Progenitor cell of endocrine pancreas (in vitro differentiated cells): ENCODE measurements around the gene GRAMD1B. TPM values are rescaled to one million over a fixed set of nuclear protein-coding genes. Genes with fewer than 3 reads are reported as not detected.

Source experiments
- DNase-seq: peaks from one replicate; pipeline ENCODE4 v3.0.0; 2021; ENCODE audit warnings: low spot score; ENCODE audit not compliant: unreplicated experiment
- H3K27ac Mint-ChIP-seq: 2 replicates; pipeline ENCODE4 v1.8.0; 2021; ENCODE audit warnings: mild to moderate bottlenecking, moderate library complexity, mixed read lengths
- H3K27me3 Mint-ChIP-seq: 2 replicates; pipeline ENCODE4 v1.8.0; 2021; ENCODE audit warnings: mixed read lengths
- H3K36me3 Mint-ChIP-seq: 2 replicates; pipeline ENCODE4 v1.8.0; 2022; ENCODE audit warnings: mixed read lengths; ENCODE audit not compliant: insufficient read depth
- H3K4me1 Mint-ChIP-seq: 2 replicates; pipeline ENCODE4 v1.8.0; 2021; ENCODE audit warnings: low read depth, mixed read lengths
- H3K4me3 Mint-ChIP-seq: 2 replicates; pipeline ENCODE4 v1.8.0; 2021; ENCODE audit warnings: low read depth, mild to moderate bottlenecking, moderate library complexity, mixed read lengths
- H3K9me3 Mint-ChIP-seq: 2 replicates; pipeline ENCODE4 v1.8.0; 2021; ENCODE audit warnings: low read depth, mixed read lengths
- CTCF ChIP-seq: fragments of 200-600 bp; sonication (generic); IDR thresholded peaks from one replicate; pipeline ENCODE4 v1.5.0; 2021; ENCODE audit warnings: antibody characterized with exemption, mild to moderate bottlenecking; ENCODE audit not compliant: unreplicated experiment
- total RNA-seq: library from RNA; stranded (reverse); gene quantifications from 2 replicates; pipeline ENCODE4 v1.2.1, GENCODE V29; 2021

The GRAMD1B gene
- total RNA-seq, 1 donor from 2014 or later = 4.5 TPM

DNA sequence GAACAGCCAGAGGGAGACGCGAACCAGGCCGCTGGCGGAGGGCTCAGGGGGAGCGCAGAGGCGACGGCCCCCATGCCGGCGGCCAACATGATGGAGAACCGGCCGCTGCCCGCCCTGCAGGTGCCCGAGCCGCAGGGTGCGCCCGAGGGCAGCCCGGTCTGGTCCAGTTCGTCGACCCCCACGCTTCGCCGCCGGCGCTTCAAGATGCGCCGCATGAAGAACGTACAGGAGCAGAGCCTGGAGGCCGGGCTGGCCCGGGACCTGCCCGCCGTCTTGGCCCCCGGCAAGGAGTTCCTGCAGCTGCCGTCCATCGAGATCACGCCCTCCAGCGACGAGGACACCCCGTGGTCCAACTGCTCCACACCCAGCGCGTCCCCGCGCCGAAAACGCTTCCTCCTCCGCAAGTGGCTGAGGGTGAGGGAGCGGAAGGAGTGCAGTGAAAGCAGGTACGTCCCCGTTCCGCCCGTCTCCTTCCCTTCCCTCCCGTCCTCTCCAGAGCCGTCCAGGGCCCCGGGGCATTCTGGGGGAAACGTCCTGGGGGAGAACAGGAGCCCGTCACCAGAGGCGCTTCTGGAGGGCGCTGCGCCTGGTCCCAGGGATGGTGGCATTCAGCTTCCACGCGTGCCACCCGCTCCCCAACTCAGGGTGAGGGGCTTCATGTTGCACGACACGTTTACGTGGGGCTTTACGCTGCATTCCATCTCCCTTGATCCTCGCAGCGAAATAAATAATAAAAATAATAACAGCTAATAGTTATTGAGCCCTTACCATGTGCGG, 840 bp downstream of the GRAMD1B start:
- no peak overlapping the region for H3K27ac Mint-ChIP-seq
- DNase-seq = peak; percentile 19

GRCh38 chr11:123431619-123432018, 1.6 kb downstream of the GRAMD1B start:
- H3K4me1 Mint-ChIP-seq = peaks cover 14% of the 10 kb centered on the region

More for the DNA sequence above, 840 bp downstream of the GRAMD1B start:
- H3K4me3 Mint-ChIP-seq = peak overlapping the region; percentile 79
- peaks cover 23% of the 10 kb centered on the region for H3K27me3 Mint-ChIP-seq
- H3K36me3 Mint-ChIP-seq = peaks cover 1% of the 10 kb centered on the region
- H3K9me3 Mint-ChIP-seq = no peaks in the 10 kb centered on the region
- TF ChIP-seq CTCF = no peak
- peaks cover 18% of the 10 kb centered on the region for H3K4me1 Mint-ChIP-seq

DNA sequence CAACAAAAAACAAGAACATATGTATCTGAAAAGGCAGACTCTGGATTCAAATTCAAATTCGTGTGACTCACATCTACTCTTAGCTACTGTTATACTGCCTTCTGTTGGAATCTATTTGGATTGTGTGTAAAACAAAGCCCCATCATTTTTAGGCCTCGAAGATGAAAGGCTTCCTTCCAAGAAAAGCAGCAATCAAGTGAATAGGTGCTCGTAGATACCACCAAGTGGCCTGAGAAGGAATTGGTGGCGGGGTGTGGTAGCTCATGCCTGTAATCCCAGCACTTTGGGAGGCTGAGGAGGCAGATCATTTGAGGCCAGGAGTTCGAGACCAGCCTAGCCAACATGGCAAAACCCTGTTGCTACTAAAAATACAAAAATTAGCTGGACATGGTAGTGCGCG, 4.2 kb downstream of the GRAMD1B start:
- H3K4me1 Mint-ChIP-seq = peaks cover 5% of the 10 kb centered on the region
- TF ChIP-seq CTCF = no peak
- no peak overlapping the region for H3K4me3 Mint-ChIP-seq
- no peak for DNase-seq
- H3K36me3 Mint-ChIP-seq = peaks cover 1% of the 10 kb centered on the region
- peaks cover 33% of the 10 kb centered on the region for H3K27me3 Mint-ChIP-seq
- H3K9me3 Mint-ChIP-seq = no peaks in the 10 kb centered on the region
- H3K27ac Mint-ChIP-seq = no peak overlapping the region

More at GRCh38 chr11:123431619-123432018, 1.6 kb downstream of the GRAMD1B start:
- Mint-ChIP-seq H3K27me3 (peaks cover 23% of the 10 kb centered on the region), H3K27ac (no peak overlapping the region), H3K9me3 (no peaks in the 10 kb centered on the region), H3K4me3 (peak overlapping the region; percentile 79), H3K36me3 (peaks cover 1% of the 10 kb centered on the region)
- DNase-seq = no peak
- no peak for TF ChIP-seq CTCF

GRCh38 chr11:123434911-123435310, 4.8 kb downstream of the GRAMD1B start:
- Mint-ChIP-seq H3K9me3 (no peaks in the 10 kb centered on the region), H3K4me3 (no peak overlapping the region), H3K27me3 (peaks cover 28% of the 10 kb centered on the region), H3K27ac (no peak overlapping the region), H3K4me1 (no peaks in the 10 kb centered on the region), H3K36me3 (peaks cover 1% of the 10 kb centered on the region)
- TF ChIP-seq CTCF = no peak
- no peak for DNase-seq

- peaks cover 16% of the 10 kb centered on the region for H3K27me3 Mint-ChIP-seq
These were observed 7.3 kb downstream of the GRAMD1B start for GRCh38 chr11:123437236-123437979.

More at GRCh38 chr11:123437236-123437979, 7.3 kb downstream of the GRAMD1B start:
- H3K27ac Mint-ChIP-seq = no peak overlapping the region
- H3K4me3 Mint-ChIP-seq = no peak overlapping the region
- H3K9me3 Mint-ChIP-seq = no peaks in the 10 kb centered on the region
- peaks cover 1% of the 10 kb centered on the region for H3K36me3 Mint-ChIP-seq
- no peaks in the 10 kb centered on the region for H3K4me1 Mint-ChIP-seq
- DNase-seq = no peak
- no peak for TF ChIP-seq CTCF
